GM23338 (cell line): ENCODE measurements around the gene CFAP100.

ENCODE experiments used
- CREB1 ChIP-seq: fragments of 250-450 bp; sonication (Bioruptor Pico); IDR thresholded peaks from 2 replicates; pipeline ENCODE4 v1.5.0; 2020; ENCODE audit warnings: low read depth, mild to moderate bottlenecking, moderate library complexity
- EZH2 ChIP-seq: fragments of 200-600 bp; sonication (generic); IDR thresholded peaks from one replicate; pipeline ENCODE4 v1.8.0; 2017; ENCODE audit warnings: antibody characterized with exemption, mild to moderate bottlenecking, low read depth; ENCODE audit not compliant: unreplicated experiment
- EZH2phosphoT487 ChIP-seq: fragments of 200-600 bp; sonication (generic); IDR thresholded peaks from one replicate; pipeline ENCODE4 v1.8.1; 2018; ENCODE audit warnings: antibody characterized with exemption; ENCODE audit not compliant: unreplicated experiment
- NANOG ChIP-seq: IDR thresholded peaks from 2 replicates; pipeline ENCODE4 v1.6.1; 2016; ENCODE audit warnings: antibody characterized with exemption, borderline replicate concordance
- POLR2AphosphoS5 ChIP-seq: IDR thresholded peaks from 2 replicates; pipeline ENCODE4 v1.6.1; 2016; ENCODE audit warnings: antibody characterized with exemption, low read depth
- TF ChIP-seq, protein P1 (sequence below), 2 experiments: fragments of 200-600 bp in 1 of 2; sonication (generic) in 1 of 2; conservative IDR thresholded peaks; 2 replicates each; pipeline versions ENCODE4 v1.5.1 to v1.6.1; 2016 to 2017; ENCODE audit warnings: antibody characterized with exemption in 2 of 2, low read depth in 2 of 2, mild to moderate bottlenecking in 2 of 2, moderate library complexity in 1 of 2
- TF ChIP-seq, protein P2 (sequence below): IDR thresholded peaks from one replicate; pipeline ENCODE4 v1.6.1; 2018; ENCODE audit warnings: antibody characterized with exemption; ENCODE audit not compliant: unreplicated experiment

DNA sequence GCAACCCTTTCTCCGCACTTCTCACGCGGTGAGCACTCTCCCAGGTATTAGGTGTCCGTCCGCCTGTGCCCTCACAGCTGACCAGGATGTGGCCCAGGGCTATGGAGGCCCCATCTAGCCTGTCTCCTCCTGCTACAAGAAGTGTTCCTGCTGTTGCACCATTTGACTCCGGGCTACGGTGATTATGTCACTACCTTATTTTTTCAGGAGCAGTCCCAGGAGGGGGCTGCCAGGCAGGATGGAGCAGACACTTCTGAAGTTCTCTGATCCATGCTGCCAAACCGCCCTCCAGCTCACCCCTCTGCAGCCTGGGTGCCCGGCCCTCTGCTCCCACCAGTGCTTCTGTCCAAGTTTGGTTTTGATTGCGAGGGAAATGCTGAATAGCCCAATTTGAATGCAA lies 44.0 kb downstream of the CFAP100 start:
- TF ChIP-seq NANOG (no peak), CREB1 (CRISPR knock-in tag) (no peak), POLR2AphosphoS5 (no peak), EZH2 (no peak), EZH2phosphoT487 (no peak)
- TF ChIP-seq, protein P1, sequence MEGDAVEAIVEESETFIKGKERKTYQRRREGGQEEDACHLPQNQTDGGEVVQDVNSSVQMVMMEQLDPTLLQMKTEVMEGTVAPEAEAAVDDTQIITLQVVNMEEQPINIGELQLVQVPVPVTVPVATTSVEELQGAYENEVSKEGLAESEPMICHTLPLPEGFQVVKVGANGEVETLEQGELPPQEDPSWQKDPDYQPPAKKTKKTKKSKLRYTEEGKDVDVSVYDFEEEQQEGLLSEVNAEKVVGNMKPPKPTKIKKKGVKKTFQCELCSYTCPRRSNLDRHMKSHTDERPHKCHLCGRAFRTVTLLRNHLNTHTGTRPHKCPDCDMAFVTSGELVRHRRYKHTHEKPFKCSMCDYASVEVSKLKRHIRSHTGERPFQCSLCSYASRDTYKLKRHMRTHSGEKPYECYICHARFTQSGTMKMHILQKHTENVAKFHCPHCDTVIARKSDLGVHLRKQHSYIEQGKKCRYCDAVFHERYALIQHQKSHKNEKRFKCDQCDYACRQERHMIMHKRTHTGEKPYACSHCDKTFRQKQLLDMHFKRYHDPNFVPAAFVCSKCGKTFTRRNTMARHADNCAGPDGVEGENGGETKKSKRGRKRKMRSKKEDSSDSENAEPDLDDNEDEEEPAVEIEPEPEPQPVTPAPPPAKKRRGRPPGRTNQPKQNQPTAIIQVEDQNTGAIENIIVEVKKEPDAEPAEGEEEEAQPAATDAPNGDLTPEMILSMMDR (conservative IDR thresholded peaks at IDR 0.05; ENCODE audit: low read depth in 2 of 2), result no peak
- TF ChIP-seq, protein P2, sequence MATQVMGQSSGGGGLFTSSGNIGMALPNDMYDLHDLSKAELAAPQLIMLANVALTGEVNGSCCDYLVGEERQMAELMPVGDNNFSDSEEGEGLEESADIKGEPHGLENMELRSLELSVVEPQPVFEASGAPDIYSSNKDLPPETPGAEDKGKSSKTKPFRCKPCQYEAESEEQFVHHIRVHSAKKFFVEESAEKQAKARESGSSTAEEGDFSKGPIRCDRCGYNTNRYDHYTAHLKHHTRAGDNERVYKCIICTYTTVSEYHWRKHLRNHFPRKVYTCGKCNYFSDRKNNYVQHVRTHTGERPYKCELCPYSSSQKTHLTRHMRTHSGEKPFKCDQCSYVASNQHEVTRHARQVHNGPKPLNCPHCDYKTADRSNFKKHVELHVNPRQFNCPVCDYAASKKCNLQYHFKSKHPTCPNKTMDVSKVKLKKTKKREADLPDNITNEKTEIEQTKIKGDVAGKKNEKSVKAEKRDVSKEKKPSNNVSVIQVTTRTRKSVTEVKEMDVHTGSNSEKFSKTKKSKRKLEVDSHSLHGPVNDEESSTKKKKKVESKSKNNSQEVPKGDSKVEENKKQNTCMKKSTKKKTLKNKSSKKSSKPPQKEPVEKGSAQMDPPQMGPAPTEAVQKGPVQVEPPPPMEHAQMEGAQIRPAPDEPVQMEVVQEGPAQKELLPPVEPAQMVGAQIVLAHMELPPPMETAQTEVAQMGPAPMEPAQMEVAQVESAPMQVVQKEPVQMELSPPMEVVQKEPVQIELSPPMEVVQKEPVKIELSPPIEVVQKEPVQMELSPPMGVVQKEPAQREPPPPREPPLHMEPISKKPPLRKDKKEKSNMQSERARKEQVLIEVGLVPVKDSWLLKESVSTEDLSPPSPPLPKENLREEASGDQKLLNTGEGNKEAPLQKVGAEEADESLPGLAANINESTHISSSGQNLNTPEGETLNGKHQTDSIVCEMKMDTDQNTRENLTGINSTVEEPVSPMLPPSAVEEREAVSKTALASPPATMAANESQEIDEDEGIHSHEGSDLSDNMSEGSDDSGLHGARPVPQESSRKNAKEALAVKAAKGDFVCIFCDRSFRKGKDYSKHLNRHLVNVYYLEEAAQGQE, result no peak
